ENCODE results near the gene TRNT1. TPM values are rescaled to one million over a fixed set of nuclear protein-coding genes. Genes with fewer than 3 reads are reported as not detected.

TRNT1 gene
- total RNA-seq, 6 experiments from 2014 or later, result 13.2 to 22.5 (median 18.0) TPM

DNA sequence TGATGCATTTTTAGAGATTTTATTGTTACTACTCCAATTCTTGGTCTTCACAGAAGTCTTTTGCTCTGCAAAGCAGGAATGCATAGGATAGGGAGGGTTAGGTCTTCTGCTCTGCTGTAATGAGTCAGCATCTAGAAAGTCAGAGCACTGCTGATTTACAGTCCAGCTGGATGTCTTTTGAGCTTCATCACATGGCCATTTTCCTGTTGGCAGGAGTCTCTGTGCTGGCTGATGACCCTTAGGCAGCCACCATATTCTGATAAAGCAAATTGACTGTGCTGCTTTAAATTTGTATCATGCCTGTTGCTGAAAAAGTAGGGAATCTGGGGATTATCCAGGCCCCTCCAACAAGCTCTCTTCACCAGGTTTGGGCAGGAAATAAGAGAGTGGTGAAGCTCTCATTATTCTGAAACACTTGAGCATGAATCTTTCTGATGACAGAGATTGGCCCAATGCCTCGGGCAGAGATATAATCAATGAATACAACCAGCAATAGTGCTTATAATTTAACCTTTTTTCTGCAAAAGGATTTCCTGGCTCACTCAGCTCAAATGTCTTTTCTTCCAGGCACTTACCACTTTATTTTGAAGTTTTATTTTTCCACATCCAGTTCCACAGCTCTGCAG lies 62.5 kb downstream of the TRNT1 start:
- no peaks in the 10 kb centered on the region for H3K9me3 Mint-ChIP-seq
- no peak overlapping the region for H3K27ac Mint-ChIP-seq
- H3K4me3 Mint-ChIP-seq, result no peak overlapping the region
- DNase-seq, result peak; percentile 10
- H3K4me1 Mint-ChIP-seq (ENCODE audit: low read depth), result no peaks in the 10 kb centered on the region
- H3K36me3 Mint-ChIP-seq (ENCODE audit: low read depth), result no peaks in the 10 kb centered on the region
- H3K27me3 Mint-ChIP-seq (ENCODE audit: insufficient read depth), result peaks cover 12% of the 10 kb centered on the region
- TF ChIP-seq, protein P1, sequence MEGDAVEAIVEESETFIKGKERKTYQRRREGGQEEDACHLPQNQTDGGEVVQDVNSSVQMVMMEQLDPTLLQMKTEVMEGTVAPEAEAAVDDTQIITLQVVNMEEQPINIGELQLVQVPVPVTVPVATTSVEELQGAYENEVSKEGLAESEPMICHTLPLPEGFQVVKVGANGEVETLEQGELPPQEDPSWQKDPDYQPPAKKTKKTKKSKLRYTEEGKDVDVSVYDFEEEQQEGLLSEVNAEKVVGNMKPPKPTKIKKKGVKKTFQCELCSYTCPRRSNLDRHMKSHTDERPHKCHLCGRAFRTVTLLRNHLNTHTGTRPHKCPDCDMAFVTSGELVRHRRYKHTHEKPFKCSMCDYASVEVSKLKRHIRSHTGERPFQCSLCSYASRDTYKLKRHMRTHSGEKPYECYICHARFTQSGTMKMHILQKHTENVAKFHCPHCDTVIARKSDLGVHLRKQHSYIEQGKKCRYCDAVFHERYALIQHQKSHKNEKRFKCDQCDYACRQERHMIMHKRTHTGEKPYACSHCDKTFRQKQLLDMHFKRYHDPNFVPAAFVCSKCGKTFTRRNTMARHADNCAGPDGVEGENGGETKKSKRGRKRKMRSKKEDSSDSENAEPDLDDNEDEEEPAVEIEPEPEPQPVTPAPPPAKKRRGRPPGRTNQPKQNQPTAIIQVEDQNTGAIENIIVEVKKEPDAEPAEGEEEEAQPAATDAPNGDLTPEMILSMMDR (IDR thresholded peaks at IDR 0.05), result no peak

DNA sequence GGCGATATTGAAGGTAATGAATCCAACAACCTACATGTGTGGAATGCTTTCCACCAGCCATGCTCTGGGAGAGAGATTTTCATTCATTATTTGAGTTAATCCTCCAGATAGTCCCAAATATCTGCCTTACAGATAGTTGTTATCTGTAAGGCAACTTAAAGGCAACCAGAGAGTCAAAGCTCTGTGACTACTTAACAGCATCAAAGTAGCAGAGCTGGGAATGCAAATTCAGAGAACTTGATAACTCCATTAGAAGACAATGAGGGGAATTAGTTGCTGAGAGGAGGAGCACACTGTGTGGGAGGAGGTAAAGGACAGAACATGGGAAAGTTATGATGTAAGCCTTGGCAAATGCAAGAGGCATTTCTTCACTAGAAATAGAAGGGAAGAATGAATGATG lies 63.2 kb downstream of the TRNT1 start:
- DNase-seq, result no peak
- Mint-ChIP-seq H3K27ac (no peak overlapping the region), H3K36me3 (ENCODE audit: low read depth) (no peaks in the 10 kb centered on the region), H3K9me3 (no peaks in the 10 kb centered on the region), H3K27me3 (ENCODE audit: insufficient read depth) (peaks cover 14% of the 10 kb centered on the region), H3K4me3 (no peak overlapping the region), H3K4me1 (ENCODE audit: low read depth) (no peaks in the 10 kb centered on the region)
- TF ChIP-seq, protein P1 (IDR thresholded peaks at IDR 0.05), result no peak

DNA sequence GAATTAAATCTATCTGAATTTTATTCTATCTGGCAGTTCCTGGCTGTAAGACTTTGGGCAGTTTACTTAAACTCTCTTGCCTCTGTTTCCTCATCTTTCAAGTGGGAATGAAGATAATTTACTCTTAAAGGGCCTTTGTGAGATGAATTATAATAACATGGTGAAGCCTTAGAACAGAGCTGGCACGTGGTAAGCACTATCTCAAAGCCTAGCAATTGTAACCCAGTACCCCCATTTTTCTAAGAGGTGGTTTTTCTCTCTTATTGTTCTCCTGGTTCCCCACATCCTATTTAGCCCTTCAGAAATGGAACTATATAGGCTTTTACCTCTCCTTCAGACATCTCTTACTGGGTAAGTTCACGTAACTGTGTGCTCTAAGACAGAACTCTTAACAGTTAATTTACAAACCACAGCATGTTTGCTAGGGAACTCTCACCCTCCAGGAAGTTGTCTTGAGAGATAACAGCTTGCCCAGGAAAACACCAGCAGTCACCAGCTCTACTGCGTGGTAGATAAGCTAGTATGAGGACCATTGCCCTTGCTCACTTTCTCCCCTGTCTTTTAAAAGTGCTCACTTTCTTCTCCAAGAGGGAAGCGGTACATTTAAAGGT lies 65.0 kb downstream of the TRNT1 start:
- H3K4me3 Mint-ChIP-seq, result no peak overlapping the region
- no peak overlapping the region for H3K27ac Mint-ChIP-seq
- no peaks in the 10 kb centered on the region for H3K36me3 Mint-ChIP-seq (ENCODE audit: low read depth)
- H3K4me1 Mint-ChIP-seq (ENCODE audit: low read depth), result no peaks in the 10 kb centered on the region
- peaks cover 11% of the 10 kb centered on the region for H3K27me3 Mint-ChIP-seq (ENCODE audit: insufficient read depth)
- TF ChIP-seq, protein P1 (IDR thresholded peaks at IDR 0.05), result no peak
- no peaks in the 10 kb centered on the region for H3K9me3 Mint-ChIP-seq
- no peak for DNase-seq

DNA sequence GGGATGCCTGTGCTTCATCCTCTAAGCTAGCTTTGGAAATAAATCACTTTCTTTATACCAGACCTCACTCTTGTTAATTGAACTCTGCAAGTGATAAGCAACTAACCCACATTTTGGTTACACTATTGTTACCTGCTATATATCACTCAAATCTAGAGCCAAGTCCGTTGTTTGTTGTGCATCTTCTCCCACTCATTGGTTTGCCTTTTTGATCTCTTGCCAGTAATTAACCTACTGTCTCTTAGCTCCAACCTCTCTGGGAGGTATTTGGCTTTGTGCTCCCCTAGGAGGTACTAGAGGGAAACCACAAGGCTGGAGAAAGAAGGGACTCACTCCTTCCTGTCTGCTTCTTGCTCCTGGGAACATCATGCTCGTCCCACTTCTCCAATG lies 65.5 kb downstream of the TRNT1 start:
- peaks cover 11% of the 10 kb centered on the region for H3K27me3 Mint-ChIP-seq (ENCODE audit: insufficient read depth)
- no peaks in the 10 kb centered on the region for H3K36me3 Mint-ChIP-seq (ENCODE audit: low read depth)
- no peak overlapping the region for H3K27ac Mint-ChIP-seq
- no peak for DNase-seq
- no peaks in the 10 kb centered on the region for H3K4me1 Mint-ChIP-seq (ENCODE audit: low read depth)
- TF ChIP-seq, protein P1 (IDR thresholded peaks at IDR 0.05), result no peak
- H3K9me3 Mint-ChIP-seq, result no peaks in the 10 kb centered on the region
- no peak overlapping the region for H3K4me3 Mint-ChIP-seq

DNA sequence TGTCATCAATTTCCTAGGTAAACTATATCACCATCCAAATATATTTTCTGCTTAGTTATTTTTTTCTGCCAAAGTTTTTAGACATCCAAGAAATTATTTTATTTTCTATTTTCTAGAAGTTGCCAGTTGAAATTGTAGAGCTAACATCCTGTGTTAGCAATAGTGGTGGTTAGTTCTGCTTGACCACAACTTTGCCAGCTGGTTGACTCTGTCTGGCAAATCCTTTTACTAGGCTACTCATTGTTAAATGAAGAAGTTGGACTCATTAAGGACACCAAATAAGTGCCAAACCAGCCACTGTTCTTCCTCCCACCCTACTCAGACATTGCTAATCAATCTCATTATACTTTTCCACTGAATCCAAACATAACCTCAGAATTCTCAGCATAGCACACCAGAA lies 68.1 kb downstream of the TRNT1 start:
- TF ChIP-seq, protein P1 (IDR thresholded peaks at IDR 0.05), result no peak
- Mint-ChIP-seq H3K4me3 (no peak overlapping the region), H3K9me3 (no peaks in the 10 kb centered on the region), H3K27ac (no peak overlapping the region), H3K27me3 (ENCODE audit: insufficient read depth) (peaks cover 7% of the 10 kb centered on the region), H3K4me1 (ENCODE audit: low read depth) (no peaks in the 10 kb centered on the region), H3K36me3 (ENCODE audit: low read depth) (no peaks in the 10 kb centered on the region)
- DNase-seq, result no peak
